Measurements from ENCODE around the gene PRICKLE4. TPM values are rescaled to one million over a fixed set of nuclear protein-coding genes. Genes with fewer than 3 reads are reported as not detected.

The PRICKLE4 gene
- total and polyA plus RNA-seq, 8 donors, result 1.9 to 77.0 (median 8.4) TPM; not detected in 1

DNA sequence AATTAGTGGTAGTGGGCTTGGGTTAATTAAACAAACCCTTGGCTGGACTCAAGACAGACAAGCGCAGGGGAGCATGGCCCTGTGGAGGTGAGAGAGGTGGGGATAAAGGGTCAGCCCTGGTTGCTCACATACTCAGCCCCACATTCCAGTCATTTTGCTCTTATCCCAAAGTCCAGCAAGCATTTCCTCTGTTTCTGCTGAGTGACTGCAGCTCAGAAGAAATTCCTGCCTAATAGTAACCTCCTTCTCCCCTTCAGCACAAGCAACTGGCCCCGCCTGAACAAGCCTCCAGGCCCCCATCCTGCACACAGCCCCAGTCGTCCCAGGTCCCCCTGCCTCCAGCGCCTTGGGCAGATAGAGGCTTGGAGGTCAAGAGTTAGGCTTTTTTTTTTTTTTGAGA, 41.5 kb upstream of the PRICKLE4 start:
- peaks cover 0 to 39% (median 4%) of the 10 kb centered on the region in 4 donors for H3K36me3 ChIP-seq
- peaks cover 6 to 38% (median 22%) of the 10 kb centered on the region in 4 donors for H3K4me1 ChIP-seq
- WGBS, 5 donors, result 44 to 73% (median 58%) methylated on average over 4 of the region's 4 CpGs
- intact Hi-C loops (cut with DNase I; ENCODE audit: low total_unique reads), result no loop called here
- no peaks in the 10 kb centered on the region for H3K9me3 ChIP-seq
- peak overlapping the region in 2 of 5 donors; percentile 39 to 81 for H3K27ac ChIP-seq
- peak overlapping the region in 2 of 4 donors; percentile 9 to 22 for H3K4me3 ChIP-seq
- TF ChIP-seq POLR2AphosphoS5 (IDR thresholded peaks at IDR 0.05), result peak in 2 of 3 donors; percentile 39 to 65
- TF ChIP-seq POLR2A (IDR thresholded peaks at IDR 0.05), result peak in 1 of 4 donors; percentile 78
- no peak for TF ChIP-seq EP300 (IDR thresholded peaks at IDR 0.05)
- TF ChIP-seq CTCF (IDR thresholded peaks at IDR 0.05), result no peak
- H3K27me3 ChIP-seq, result no peaks in the 10 kb centered on the region
- peak in 1 of 2 donors; percentile 43 for DNase-seq

GRCh38 chr6:41740366-41741162, 40.0 kb upstream of the PRICKLE4 start:
- intact Hi-C loops (cut with DNase I; ENCODE audit: low total_unique reads), result no loop called here
- 46 to 72% (median 57%) methylated on average over 6 to 13 of the region's 13 CpGs for WGBS, 5 donors
- Histone ChIP-seq H3K4me1 (peaks cover 6 to 37% (median 19%) of the 10 kb centered on the region in 4 donors), H3K4me3 (peak overlapping the region; percentile 1 to 50 (median 25)), H3K27me3 (no peaks in the 10 kb centered on the region), H3K27ac (peak overlapping the region in 4 of 5 donors; percentile 53 to 81 (median 76)), H3K9me3 (no peaks in the 10 kb centered on the region), H3K36me3 (peaks cover 0 to 45% (median 4%) of the 10 kb centered on the region in 4 donors)
- peak in 1 of 2 donors; percentile 56 for DNase-seq
- TF ChIP-seq POLR2A (IDR thresholded peaks at IDR 0.05) (peak in 2 of 4 donors; percentile 1 to 17), POLR2AphosphoS5 (IDR thresholded peaks at IDR 0.05) (peak in 2 of 3 donors; percentile 69 to 85), CTCF (IDR thresholded peaks at IDR 0.05) (no peak), EP300 (IDR thresholded peaks at IDR 0.05) (no peak)

GRCh38 chr6:41741625-41742490, 38.7 kb upstream of the PRICKLE4 start:
- TF ChIP-seq POLR2A (IDR thresholded peaks at IDR 0.05), result peak in 2 of 4 donors; percentile 1 to 35
- TF ChIP-seq EP300 (IDR thresholded peaks at IDR 0.05), result no peak
- TF ChIP-seq CTCF (IDR thresholded peaks at IDR 0.05), result no peak
- peak in 2 of 3 donors; percentile 83 to 88 for TF ChIP-seq POLR2AphosphoS5 (IDR thresholded peaks at IDR 0.05)
- Histone ChIP-seq H3K36me3 (peaks cover 0 to 45% (median 4%) of the 10 kb centered on the region in 4 donors), H3K27ac (peak overlapping the region in 4 of 5 donors; percentile 34 to 81 (median 76)), H3K4me3 (peak overlapping the region; percentile 30 to 50 (median 46)), H3K4me1 (peaks cover 0 to 29% (median 11%) of the 10 kb centered on the region in 4 donors), H3K27me3 (no peaks in the 10 kb centered on the region), H3K9me3 (no peaks in the 10 kb centered on the region)
- peak; percentile 64 to 80 for DNase-seq
- intact Hi-C loops (cut with DNase I; ENCODE audit: low total_unique reads), result no loop called here
- 37 to 69% (median 64%) methylated on average over 15 to 20 of the region's 20 CpGs for WGBS, 5 donors
